Activated CD8-positive, alpha-beta memory T cell treated with anti-CD3 and anti-CD28 coated beads, Interleukin-2, amount 10 ng/mL, durations not matched to agents 7 days and 5 days (primary cell): ENCODE results near the gene HMCN2. TPM values are rescaled to one million over a fixed set of nuclear protein-coding genes. Genes with fewer than 3 reads are reported as not detected.

Experiments used
- ATAC-seq: fragments of 150-1000 bp; cut with Tn5 transposase; one replicate; pipeline ENCODE4 v1.10.0; 2021; ENCODE audit warnings: moderate library complexity
- CTCF ChIA-PET: fragments of 350-600 bp; sonication (Branson Sonifier 250); formaldehyde crosslinking; loops from one replicate; lab custom pipeline; 2021; ENCODE audit warnings: antibody characterized with exemption; lab: Charles Lee
- DNase-seq: peaks from one replicate; pipeline ENCODE4 v3.0.0-alpha.2; 2020
- H3K27ac Mint-ChIP-seq: one replicate; pipeline ENCODE4 v1.8.0; 2021; ENCODE audit warnings: mild to moderate bottlenecking, mixed read lengths
- H3K27me3 Mint-ChIP-seq: one replicate; pipeline ENCODE4 v1.8.0; 2021; ENCODE audit warnings: mixed read lengths
- H3K36me3 Mint-ChIP-seq: one replicate; pipeline ENCODE4 v1.8.0; 2021; ENCODE audit warnings: mild to moderate bottlenecking, mixed read lengths
- H3K4me1 Mint-ChIP-seq: one replicate; pipeline ENCODE4 v1.8.0; 2021; ENCODE audit warnings: mixed read lengths
- H3K4me3 Mint-ChIP-seq: one replicate; pipeline ENCODE4 v1.8.0; 2021; ENCODE audit warnings: mild to moderate bottlenecking, moderate library complexity, mixed read lengths
- H3K9me3 Mint-ChIP-seq: one replicate; pipeline ENCODE4 v1.8.0; 2022; ENCODE audit warnings: low read depth, mixed read lengths
- total RNA-seq, 2 experiments: library from RNA; stranded (reverse); gene quantifications; one replicate each; pipeline ENCODE4 v1.2.3, GENCODE V29; 2021

The HMCN2 gene
- total RNA-seq, 2 experiments from 2014 or later: not detected

DNA sequence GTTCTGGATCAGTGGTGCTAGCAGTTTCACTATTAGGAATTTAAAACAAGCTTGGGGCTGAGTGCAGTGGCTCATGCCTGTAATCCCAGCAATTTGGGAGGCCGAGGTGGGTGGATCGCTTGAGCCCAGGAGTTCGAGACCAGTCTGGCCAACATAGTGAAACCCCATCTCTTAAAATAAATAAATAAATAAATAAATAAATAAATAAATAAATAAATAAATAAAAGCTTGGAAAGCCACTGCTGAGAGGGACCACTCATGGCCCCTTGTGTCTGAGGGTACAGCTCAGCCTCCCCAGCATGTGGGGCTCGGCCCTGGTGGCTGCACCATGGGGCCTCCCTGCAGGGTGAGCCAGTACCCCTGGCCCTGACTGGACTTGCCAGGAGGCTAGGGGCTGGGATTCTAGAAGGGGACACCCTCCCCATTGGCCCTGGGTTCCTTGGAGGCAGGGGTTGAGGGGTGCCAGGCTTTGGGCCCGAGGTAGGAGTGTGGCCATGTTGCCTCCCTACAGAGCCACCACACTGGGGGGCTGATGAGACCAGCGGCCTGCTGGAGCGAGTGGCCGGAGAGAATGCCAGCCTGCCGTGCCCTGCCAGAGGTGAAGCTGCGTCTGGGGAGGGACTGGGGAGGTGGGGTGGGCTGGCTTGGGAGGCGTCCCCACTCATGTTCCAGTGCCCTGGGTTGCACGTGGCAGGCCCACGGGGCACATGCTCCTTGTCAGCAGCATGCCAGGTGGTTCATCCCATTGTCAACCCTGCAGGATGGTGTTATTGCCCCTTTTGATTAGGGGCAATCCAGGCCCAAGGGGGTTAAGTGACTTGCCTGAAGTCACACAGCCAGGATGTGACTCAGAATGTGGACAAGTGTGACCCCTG lies 76.5 kb downstream of the HMCN2 start:
- H3K4me3 Mint-ChIP-seq: no peak overlapping the region
- H3K27ac Mint-ChIP-seq: no peak overlapping the region
- no peak for DNase-seq
- no peaks in the 10 kb centered on the region for H3K4me1 Mint-ChIP-seq
- CTCF ChIA-PET: interaction anchor here (0.7 kb wide), 1 partner anchor 38 kb away, joined by 3 read pairs; no protein-coding TSS in a partner anchor
- no peaks in the 10 kb centered on the region for H3K9me3 Mint-ChIP-seq
- H3K36me3 Mint-ChIP-seq: no peaks in the 10 kb centered on the region
- H3K27me3 Mint-ChIP-seq: no peaks in the 10 kb centered on the region
- ATAC-seq: no peak

DNA sequence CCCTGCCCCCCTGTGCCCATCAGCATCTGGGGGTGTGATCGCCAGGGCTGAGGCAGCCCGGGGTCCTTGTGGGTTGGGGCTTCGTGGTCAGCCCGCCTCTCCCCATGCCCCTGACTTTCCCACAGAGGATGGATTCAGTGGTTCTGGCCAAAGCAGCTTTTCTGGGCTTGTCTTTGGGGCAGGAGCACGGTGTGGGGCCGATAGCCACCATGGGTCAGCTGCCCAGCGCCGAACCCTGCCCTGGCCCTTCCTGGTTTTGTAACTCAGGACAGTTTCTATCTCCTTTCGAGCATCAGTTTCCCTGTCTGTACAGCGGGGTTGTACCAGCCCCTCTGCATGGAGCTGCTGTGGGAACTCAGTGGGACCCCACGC lies 77.1 kb downstream of the HMCN2 start:
- no peaks in the 10 kb centered on the region for H3K27me3 Mint-ChIP-seq
- H3K4me3 Mint-ChIP-seq: no peak overlapping the region
- ATAC-seq: no peak
- no peaks in the 10 kb centered on the region for H3K4me1 Mint-ChIP-seq
- no peak overlapping the region for H3K27ac Mint-ChIP-seq
- CTCF ChIA-PET: interaction anchor here (0.7 kb wide), 1 partner anchor 39 kb away, joined by 3 read pairs; no protein-coding TSS in a partner anchor
- no peak for DNase-seq
- no peaks in the 10 kb centered on the region for H3K9me3 Mint-ChIP-seq
- H3K36me3 Mint-ChIP-seq: no peaks in the 10 kb centered on the region

DNA sequence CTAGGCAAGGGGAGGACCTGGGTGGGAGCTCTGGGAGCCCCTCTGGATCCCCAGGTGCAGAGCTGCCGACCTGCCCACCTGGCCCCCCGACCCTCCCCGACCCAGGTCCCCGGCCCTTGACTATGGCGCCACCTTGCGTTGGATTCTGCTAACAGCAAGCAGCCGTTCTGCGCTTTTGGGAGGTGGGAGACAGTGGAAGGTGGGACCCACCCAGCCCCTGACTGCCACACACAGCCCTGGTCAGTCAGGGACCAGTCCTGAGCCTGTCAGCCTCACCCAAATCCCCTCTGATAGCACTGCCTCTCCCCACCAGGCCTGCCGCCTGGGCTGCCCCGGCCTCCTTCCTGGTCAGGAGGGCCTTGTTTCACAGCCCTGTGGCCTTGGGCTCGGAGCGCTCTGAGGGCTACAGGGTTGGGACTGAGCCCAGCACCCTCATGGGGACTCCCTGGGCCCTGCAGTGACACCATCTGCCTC lies 77.9 kb downstream of the HMCN2 start:
- no peaks in the 10 kb centered on the region for H3K4me1 Mint-ChIP-seq
- H3K4me3 Mint-ChIP-seq: no peak overlapping the region
- H3K9me3 Mint-ChIP-seq: no peaks in the 10 kb centered on the region
- H3K27me3 Mint-ChIP-seq: no peaks in the 10 kb centered on the region
- H3K27ac Mint-ChIP-seq: no peak overlapping the region
- CTCF ChIA-PET: no interaction called here
- ATAC-seq (no peak), DNase-seq (no peak)
- H3K36me3 Mint-ChIP-seq: no peaks in the 10 kb centered on the region

DNA sequence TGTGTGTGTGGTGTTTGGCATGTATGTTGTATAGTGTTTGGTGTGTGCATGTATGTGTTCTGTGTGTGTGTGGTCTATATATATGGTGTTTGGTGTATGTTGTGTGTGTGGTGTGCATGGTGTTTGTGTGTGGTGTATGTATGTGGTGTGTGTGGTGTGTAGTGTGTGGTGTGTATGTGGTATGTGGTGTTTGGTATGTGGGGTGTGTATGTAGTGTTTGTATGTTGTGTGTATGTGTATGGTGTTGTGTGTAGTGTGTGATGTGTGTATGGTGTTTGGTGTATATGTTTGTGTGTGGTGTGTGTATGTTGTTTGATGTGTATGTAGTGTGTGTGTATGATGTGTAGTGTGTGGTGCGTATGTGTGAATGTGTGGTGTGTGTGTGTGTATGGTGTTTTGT lies 78.8 kb downstream of the HMCN2 start:
- DNase-seq (no peak), ATAC-seq (no peak)
- Mint-ChIP-seq H3K4me3 (no peak overlapping the region), H3K4me1 (no peaks in the 10 kb centered on the region), H3K9me3 (no peaks in the 10 kb centered on the region), H3K27me3 (no peaks in the 10 kb centered on the region), H3K27ac (no peak overlapping the region), H3K36me3 (no peaks in the 10 kb centered on the region)
- CTCF ChIA-PET: no interaction called here

DNA sequence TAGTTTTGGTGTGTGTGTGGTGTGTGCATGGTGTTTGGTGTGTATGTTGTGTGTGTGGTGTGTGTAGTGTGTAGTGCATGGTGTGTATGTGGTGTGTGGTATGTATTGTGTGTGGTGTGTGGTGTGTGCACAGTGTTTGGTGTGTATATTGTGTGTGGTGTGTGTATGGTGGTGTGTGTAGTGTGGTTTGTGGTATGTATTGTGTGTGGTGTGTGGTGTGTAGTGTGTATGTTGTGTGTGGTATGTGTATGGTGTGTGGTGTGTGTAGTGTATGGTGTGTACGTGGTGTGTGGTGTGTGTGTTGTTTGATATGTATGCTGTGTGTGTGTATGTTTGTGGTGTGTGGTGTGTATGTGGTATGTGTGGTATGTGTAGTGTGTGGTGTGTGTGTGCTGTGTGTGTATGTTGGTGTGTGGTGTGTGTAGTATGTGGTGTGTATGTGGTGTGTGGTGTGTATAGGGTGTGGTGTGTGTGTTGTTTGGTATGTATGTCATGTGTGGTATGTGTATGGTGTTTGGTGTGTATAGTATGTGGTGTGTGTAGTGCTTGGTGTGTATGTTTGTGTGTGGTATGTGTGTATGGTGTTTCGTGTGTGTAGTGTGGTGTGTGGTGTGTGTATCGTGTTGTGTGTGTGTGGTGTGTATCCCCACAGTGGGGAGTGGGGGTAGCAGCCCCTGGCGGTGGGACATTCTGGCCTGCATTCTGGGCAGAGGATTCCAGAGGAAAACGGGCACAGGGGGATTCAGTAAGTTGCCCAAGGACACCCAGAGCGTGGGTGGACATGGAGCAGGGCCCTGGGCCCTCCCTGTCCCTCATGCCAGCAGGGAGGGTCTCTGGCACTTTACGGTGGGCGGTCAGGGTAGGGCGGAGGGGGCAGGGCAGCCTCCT lies 79.7 kb downstream of the HMCN2 start:
- no peaks in the 10 kb centered on the region for H3K27me3 Mint-ChIP-seq
- ATAC-seq (no peak), DNase-seq (no peak)
- no peaks in the 10 kb centered on the region for H3K9me3 Mint-ChIP-seq
- no peak overlapping the region for H3K4me3 Mint-ChIP-seq
- H3K36me3 Mint-ChIP-seq: no peaks in the 10 kb centered on the region
- H3K4me1 Mint-ChIP-seq: no peaks in the 10 kb centered on the region
- CTCF ChIA-PET: no interaction called here
- no peak overlapping the region for H3K27ac Mint-ChIP-seq

DNA sequence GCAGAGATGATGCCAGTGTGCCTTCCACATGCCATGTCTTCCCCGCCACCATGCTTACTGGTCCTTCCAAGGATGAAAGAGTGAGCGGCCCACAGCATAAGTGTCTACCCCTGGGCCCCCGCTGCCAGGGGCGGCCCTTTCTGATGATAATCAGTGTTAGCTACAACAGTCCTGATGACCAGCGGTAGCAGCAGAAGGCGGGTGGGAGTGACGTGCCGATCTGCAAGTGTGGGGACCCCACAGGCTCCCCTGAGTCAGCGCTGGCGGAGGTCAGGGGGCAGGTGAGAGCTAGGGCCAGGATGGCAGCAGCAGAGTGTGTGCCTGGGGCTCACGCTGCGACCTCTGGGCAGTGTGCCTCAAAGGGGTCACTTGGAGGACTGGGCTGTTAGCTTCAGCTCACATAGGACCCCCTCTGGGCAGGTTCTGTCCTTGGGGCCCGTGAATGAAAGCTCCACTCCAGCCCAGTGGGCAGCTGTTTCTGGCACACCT lies 80.4 kb downstream of the HMCN2 start:
- Mint-ChIP-seq H3K36me3 (no peaks in the 10 kb centered on the region), H3K27me3 (no peaks in the 10 kb centered on the region), H3K4me3 (no peak overlapping the region), H3K4me1 (no peaks in the 10 kb centered on the region), H3K9me3 (no peaks in the 10 kb centered on the region), H3K27ac (no peak overlapping the region)
- DNase-seq (no peak), ATAC-seq (peak; percentile 32)
- CTCF ChIA-PET: no interaction called here

DNA sequence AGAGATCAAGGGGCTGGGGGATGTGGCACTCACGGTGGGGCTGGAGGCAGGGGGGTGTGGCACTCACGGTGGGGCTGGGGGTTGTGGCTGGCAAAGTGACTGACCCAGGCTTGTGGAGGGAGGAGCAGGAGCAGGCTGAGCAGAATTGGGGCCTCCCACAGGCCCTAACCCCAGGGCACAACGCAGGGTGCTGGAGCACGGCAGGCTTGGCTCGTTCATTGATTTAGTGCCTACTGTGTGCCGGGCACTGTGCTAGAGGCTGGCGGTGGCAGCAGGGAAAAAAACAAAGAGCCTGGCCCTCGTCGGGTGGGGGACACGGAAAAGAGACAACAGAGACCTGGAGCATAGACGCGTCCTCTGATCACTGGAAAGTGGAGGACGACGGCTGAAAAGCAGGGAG lies 80.9 kb downstream of the HMCN2 start:
- H3K4me1 Mint-ChIP-seq: no peaks in the 10 kb centered on the region
- CTCF ChIA-PET: no interaction called here
- H3K27me3 Mint-ChIP-seq: no peaks in the 10 kb centered on the region
- H3K27ac Mint-ChIP-seq: no peak overlapping the region
- DNase-seq (no peak), ATAC-seq (no peak)
- H3K9me3 Mint-ChIP-seq: no peaks in the 10 kb centered on the region
- H3K36me3 Mint-ChIP-seq: no peaks in the 10 kb centered on the region
- no peak overlapping the region for H3K4me3 Mint-ChIP-seq

DNA sequence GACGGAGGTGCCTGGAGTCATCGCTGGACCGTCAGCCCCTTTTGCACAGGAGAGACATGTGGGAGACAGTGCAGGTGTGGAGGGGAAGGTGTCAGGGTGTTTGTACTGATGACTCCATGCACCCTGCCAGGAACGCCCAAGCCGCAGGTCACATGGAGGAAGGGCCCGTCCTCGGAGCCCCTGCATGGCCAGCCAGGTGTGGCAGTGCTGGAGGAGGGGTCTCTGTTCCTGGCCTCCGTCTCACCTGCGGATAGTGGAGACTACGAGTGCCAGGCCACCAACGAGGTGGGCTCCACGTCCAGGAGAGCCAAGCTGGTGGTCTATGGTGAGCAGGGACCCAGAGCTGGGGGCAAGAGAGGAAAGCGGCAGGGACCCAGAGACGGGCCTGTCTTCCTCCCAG lies 81.5 kb downstream of the HMCN2 start:
- no peaks in the 10 kb centered on the region for H3K9me3 Mint-ChIP-seq
- H3K4me1 Mint-ChIP-seq: no peaks in the 10 kb centered on the region
- no peak overlapping the region for H3K27ac Mint-ChIP-seq
- H3K36me3 Mint-ChIP-seq: no peaks in the 10 kb centered on the region
- no peak overlapping the region for H3K4me3 Mint-ChIP-seq
- CTCF ChIA-PET: no interaction called here
- DNase-seq (no peak), ATAC-seq (no peak)
- no peaks in the 10 kb centered on the region for H3K27me3 Mint-ChIP-seq

DNA sequence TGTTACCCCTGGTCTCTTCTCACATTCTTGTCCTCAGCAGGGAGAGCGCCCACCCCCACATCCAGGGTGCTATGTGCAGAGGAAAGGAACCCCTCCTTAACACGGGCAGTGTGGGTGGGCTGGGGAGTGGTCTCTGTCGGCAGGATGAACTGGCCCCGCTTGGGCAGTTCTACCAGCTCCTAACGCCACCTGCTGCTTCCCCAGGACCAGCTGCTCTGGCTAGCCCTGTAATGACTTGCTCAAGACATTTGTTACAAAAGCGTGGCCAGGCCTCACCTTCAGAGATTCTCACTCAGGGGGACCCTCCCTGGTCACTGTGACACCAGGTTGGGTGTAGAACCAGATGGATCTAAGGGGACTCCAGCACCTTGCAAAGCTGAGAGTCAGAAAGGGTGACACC lies 82.4 kb downstream of the HMCN2 start:
- Mint-ChIP-seq H3K9me3 (no peaks in the 10 kb centered on the region), H3K4me3 (no peak overlapping the region), H3K4me1 (no peaks in the 10 kb centered on the region), H3K36me3 (no peaks in the 10 kb centered on the region), H3K27ac (no peak overlapping the region), H3K27me3 (no peaks in the 10 kb centered on the region)
- ATAC-seq (no peak), DNase-seq (no peak)
- CTCF ChIA-PET: no interaction called here

DNA sequence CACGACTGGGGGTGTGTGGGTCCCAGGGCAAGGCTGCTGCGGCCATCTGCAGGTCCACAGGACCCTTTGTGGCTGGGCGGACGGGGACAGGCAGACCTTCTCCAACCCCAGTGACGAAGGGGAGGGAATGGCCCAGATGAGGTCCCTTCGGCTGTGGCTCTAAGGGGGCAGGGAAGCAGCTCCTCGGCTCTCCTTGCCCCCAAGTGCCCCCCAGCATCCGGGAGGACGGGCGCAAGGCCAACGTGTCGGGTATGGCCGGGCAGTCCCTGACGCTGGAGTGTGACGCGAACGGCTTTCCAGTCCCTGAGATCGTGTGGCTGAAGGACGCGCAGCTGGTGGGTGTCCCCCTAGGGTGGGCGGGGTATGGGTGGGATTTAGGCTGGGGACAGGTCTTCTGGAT lies 82.8 kb downstream of the HMCN2 start:
- CTCF ChIA-PET: no interaction called here
- Mint-ChIP-seq H3K4me1 (no peaks in the 10 kb centered on the region), H3K27ac (no peak overlapping the region), H3K27me3 (no peaks in the 10 kb centered on the region), H3K9me3 (no peaks in the 10 kb centered on the region), H3K4me3 (no peak overlapping the region), H3K36me3 (no peaks in the 10 kb centered on the region)
- no peak for ATAC-seq
- DNase-seq: no peak

DNA sequence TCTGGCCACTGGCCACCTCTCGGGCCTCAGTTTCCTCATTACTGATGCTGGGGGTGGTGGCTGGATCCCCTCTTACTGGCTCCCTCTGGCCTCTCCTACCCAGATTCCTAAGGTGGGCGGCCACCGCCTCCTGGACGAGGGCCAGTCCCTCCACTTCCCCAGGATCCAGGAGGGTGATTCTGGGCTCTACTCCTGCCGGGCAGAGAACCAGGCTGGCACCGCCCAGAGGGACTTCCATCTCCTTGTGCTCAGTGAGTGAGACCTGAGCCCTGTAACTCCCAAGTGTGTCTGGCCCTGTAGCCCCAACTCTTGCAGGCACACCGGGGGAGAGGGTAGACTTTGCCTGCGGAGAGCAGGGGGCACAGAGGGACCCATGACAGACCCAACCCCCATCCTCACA lies 83.3 kb downstream of the HMCN2 start:
- no peak for DNase-seq
- CTCF ChIA-PET: no interaction called here
- no peaks in the 10 kb centered on the region for H3K27me3 Mint-ChIP-seq
- no peak overlapping the region for H3K4me3 Mint-ChIP-seq
- H3K9me3 Mint-ChIP-seq: no peaks in the 10 kb centered on the region
- no peak overlapping the region for H3K27ac Mint-ChIP-seq
- no peaks in the 10 kb centered on the region for H3K36me3 Mint-ChIP-seq
- no peak for ATAC-seq
- no peaks in the 10 kb centered on the region for H3K4me1 Mint-ChIP-seq

DNA sequence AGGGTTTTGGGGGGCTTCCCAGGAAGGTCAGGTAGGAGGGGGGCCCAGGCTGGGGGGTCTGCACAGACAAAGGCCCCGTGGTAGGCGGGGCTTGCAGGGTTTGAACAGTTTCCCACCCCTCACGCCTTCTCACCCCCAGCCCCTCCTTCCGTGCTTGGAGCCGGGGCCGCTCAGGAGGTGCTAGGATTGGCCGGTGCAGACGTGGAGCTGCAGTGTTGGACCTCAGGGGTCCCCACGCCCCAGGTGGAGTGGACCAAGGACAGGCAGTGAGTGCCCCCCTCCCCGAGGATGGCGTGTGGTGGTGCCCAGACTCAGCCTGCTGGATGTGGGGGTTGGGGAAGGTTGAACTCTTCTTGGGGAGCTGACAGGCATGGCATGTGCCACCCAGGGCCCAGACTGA lies 83.8 kb downstream of the HMCN2 start:
- DNase-seq: no peak

DNA sequence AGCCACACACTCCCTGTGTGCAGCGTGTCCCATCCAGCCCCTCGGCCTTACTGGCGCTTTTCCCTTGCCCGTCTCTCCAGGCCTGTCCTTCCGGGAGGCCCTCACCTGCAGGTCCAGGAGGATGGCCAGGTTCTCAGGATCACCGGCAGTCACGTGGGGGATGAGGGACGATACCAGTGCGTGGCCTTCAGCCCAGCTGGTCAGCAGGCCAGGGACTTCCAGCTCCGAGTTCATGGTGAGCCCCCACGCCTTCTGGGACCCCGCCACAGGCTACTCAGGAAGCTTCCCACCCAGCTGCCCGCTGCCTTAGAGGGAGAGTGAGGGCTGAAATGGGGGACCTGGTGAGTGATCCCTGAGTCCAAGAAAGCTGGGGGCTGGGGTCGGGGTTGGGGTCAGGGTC lies 85.8 kb downstream of the HMCN2 start:
- no peaks in the 10 kb centered on the region for H3K9me3 Mint-ChIP-seq
- H3K27ac Mint-ChIP-seq: no peak overlapping the region
- no peaks in the 10 kb centered on the region for H3K4me1 Mint-ChIP-seq
- DNase-seq: no peak
- H3K4me3 Mint-ChIP-seq: no peak overlapping the region
- ATAC-seq: no peak
- no peaks in the 10 kb centered on the region for H3K27me3 Mint-ChIP-seq
- CTCF ChIA-PET: no interaction called here
- no peaks in the 10 kb centered on the region for H3K36me3 Mint-ChIP-seq

More for the DNA sequence above, 83.8 kb downstream of the HMCN2 start:
- no peak overlapping the region for H3K27ac Mint-ChIP-seq
- CTCF ChIA-PET: no interaction called here
- no peak overlapping the region for H3K4me3 Mint-ChIP-seq
- no peak for ATAC-seq
- no peaks in the 10 kb centered on the region for H3K27me3 Mint-ChIP-seq
- H3K36me3 Mint-ChIP-seq: no peaks in the 10 kb centered on the region
- H3K4me1 Mint-ChIP-seq: no peaks in the 10 kb centered on the region
- H3K9me3 Mint-ChIP-seq: no peaks in the 10 kb centered on the region
